ENCODE data around the gene EP400.
A peak's percentile ranks its signal among the peaks of the same experiment; 100 is the strongest.

DNA sequence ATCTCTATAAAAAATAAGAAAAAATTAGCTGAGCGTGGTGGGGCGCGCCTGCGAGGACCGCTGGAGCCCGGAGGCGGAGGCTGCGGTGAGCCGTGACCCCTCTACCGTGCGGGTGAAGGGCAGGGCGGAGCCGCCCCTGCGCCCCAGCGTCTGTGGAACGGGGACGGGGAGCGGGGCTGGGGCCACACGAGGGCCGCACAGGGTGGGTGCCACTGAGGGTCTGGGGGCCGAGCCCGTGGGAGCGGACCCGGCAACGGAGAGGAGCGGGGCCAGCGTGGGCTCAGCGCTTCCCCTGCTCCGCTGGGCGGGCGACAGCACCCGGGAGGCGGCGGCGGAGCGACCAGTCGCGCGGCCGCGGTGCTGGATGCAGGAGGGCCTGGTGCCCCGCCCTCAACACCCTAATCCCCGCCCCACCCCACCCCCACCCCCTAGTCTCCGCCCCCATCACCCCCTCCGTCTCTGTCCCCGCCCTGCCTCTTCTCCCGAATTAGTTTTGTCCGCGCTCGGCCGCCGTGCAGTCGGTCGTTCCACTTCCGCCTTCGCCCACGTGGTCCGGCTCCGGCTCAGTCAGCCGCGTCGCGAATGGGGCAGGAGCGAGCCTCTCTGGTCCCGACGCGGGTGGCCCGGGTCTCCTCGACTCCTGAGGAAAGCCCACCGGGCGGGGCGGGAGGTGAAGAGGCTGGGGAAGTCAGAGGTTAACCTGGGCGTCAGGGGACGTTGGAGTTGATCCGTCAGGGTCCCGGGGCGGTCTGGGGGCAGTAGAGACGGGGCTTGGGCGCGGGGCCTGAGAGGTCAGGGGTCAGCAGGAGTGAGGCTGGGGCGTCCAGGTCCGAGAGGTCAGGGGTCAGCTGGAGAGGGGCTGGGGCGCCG lies 20.8 kb upstream of the EP400 start, which contains the start of gene PUS1:
- TF ChIP-seq ELF4 (IDR thresholded peaks at IDR 0.05) (peak; percentile 89), FOXM1 (IDR thresholded peaks at IDR 0.05; ENCODE audit: borderline replicate concordance) (no peak), NFRKB (IDR thresholded peaks at IDR 0.05) (no peak)
